ENCODE data around the gene P2RX7. TPM values are rescaled to one million over a fixed set of nuclear protein-coding genes. Genes with fewer than 3 reads are reported as not detected.

P2RX7 gene
- total and polyA plus RNA-seq, 2 donors (not counting 3 experiments of a cell fraction or from before 2014, with no cell fraction given) = 1.3 to 8.1 TPM

GRCh38 chr12:121166356-121166755 is 33.7 kb downstream of the P2RX7 start:
- Histone ChIP-seq H2AFZ (ENCODE audit: low read depth, low read length) (no peak overlapping the region), H3K27ac (ENCODE audit: insufficient read depth, low read depth, low read length) (no peak overlapping the region), H3K4me2 (ENCODE audit: insufficient read depth, low read length) (no peak overlapping the region), H3K79me2 (ENCODE audit: control insufficient read depth, insufficient read depth, low read length) (no peaks in the 10 kb centered on the region), H4K20me1 (replicated peaks; ENCODE audit: control insufficient read depth, extremely low read depth, insufficient read depth, low read length) (no peaks in the 10 kb centered on the region), H3K36me3 (ENCODE audit: control insufficient read depth in 2 of 2, extremely low read depth in 1 of 2, insufficient read depth in 2 of 2, low read length in 2 of 2) (no peaks in the 10 kb centered on the region), H3K4me3 (replicated peaks in 1 of 3; ENCODE audit: insufficient read depth in 1 of 3, low read depth in 1 of 3, low read length in 3 of 3) (no peak overlapping the region), H3K27me3 (ENCODE audit: control insufficient read depth in 2 of 2, insufficient read depth in 2 of 2, low read length in 2 of 2) (no peaks in the 10 kb centered on the region), H3K9ac (replicated peaks; ENCODE audit: extremely low read depth, insufficient read depth, low read length) (no peak overlapping the region), H3K9me1 (replicated peaks; ENCODE audit: control insufficient read depth, extremely low read depth, insufficient read depth, low read length) (no peaks in the 10 kb centered on the region), H3K4me1 (ENCODE audit: control insufficient read depth, extremely low read depth, insufficient read depth, low read length) (peaks cover 8% of the 10 kb centered on the region), H3K9me3 (replicated peaks; ENCODE audit: control insufficient read depth, insufficient read depth, low read length) (no peaks in the 10 kb centered on the region)
- POLR2A ChIA-PET = no interaction called here
- no peak for DNase-seq (ENCODE audit: low read depth, low spot score)
- TF ChIP-seq MAX (IDR thresholded peaks at IDR 0.05; ENCODE audit: insufficient read depth, insufficient read length) = no peak
- no peak for TF ChIP-seq FOS (IDR thresholded peaks at IDR 0.05; ENCODE audit: borderline replicate concordance, insufficient read depth, low read length)
- no peak for TF ChIP-seq POLR2AphosphoS5 (IDR thresholded peaks at IDR 0.05; ENCODE audit: insufficient read depth, low read depth, low read length)
- TF ChIP-seq GATA2 (IDR thresholded peaks at IDR 0.05; ENCODE audit: insufficient read depth, insufficient read length, low read depth, low read length) = no peak
- no peak for TF ChIP-seq POLR2A (IDR thresholded peaks at IDR 0.05; ENCODE audit: low read depth, low read length)
- TF ChIP-seq EZH2 (IDR thresholded peaks at IDR 0.05; ENCODE audit: borderline replicate concordance, low read depth, low read length, severe bottlenecking) = no peak
- TF ChIP-seq MYC (IDR thresholded peaks at IDR 0.05; ENCODE audit: low read depth, low read length) = no peak
- no peak for TF ChIP-seq CTCF (IDR thresholded peaks at IDR 0.05; ENCODE audit: extremely low read depth in 1 of 2, insufficient read depth in 1 of 2, low read depth in 1 of 2, low read length in 2 of 2)
- no peak for TF ChIP-seq JUN (IDR thresholded peaks at IDR 0.05; ENCODE audit: borderline replicate concordance, insufficient read depth, insufficient read length, low read depth)
- intact Hi-C loops (cut with micrococcal nuclease) (no loop called here), dilution Hi-C loops (cut with MboI; ENCODE audit: extremely low pct_ligation_motif_present, low sequenced_read_pairs) (no loop called here)
- CTCF ChIA-PET = no interaction called here
- BruUV-seq (replicated peaks) = no TSS peak
- no peak for FAIRE-seq

All from endothelial cell of umbilical vein (primary cell).